H9 (cell line): ENCODE data around the gene NTNG2. TPM values are rescaled to one million over a fixed set of nuclear protein-coding genes. Genes with fewer than 3 reads are reported as not detected.
"Not testable (repeated sequence)": the region's sequence is repeated elsewhere in the genome, so short reads cannot be mapped to it uniquely, and the experiment has no call there.

ENCODE experiments used
- DNase-seq: peaks from one replicate; pipeline ENCODE4 v3.0.0-alpha.2; 2017
- H2AFZ ChIP-seq: one replicate; pipeline ENCODE4 v1.6.1; 2013; ENCODE audit warnings: mild to moderate bottlenecking, low read length, control low read depth, moderate library complexity
- H2AK5ac ChIP-seq: 2 replicates; pipeline ENCODE4 v1.6.1; 2013; ENCODE audit warnings: low read length, control low read depth, mixed read lengths; ENCODE audit not compliant: insufficient read length
- H2BK120ac ChIP-seq: one replicate; pipeline ENCODE4 v1.6.1; 2013; ENCODE audit warnings: low read depth, mild to moderate bottlenecking, low read length, control low read depth, inconsistent platforms; ENCODE audit not compliant: poor library complexity, severe bottlenecking
- H2BK12ac ChIP-seq: 2 replicates; pipeline ENCODE4 v1.6.1; 2013; ENCODE audit warnings: low read length, control low read depth, mixed read lengths, low read depth; ENCODE audit not compliant: insufficient read length
- H2BK15ac ChIP-seq: 2 replicates; pipeline ENCODE4 v1.6.1; 2013; ENCODE audit warnings: low read depth, low read length, control low read depth
- H2BK20ac ChIP-seq: one replicate; pipeline ENCODE4 v1.6.1; 2013; ENCODE audit warnings: low read depth, mild to moderate bottlenecking, low read length, control low read depth, inconsistent platforms; ENCODE audit not compliant: poor library complexity, severe bottlenecking
- H2BK5ac ChIP-seq: 2 replicates; pipeline ENCODE4 v1.6.1; 2013; ENCODE audit warnings: low read length, control low read depth, mixed read lengths; ENCODE audit not compliant: insufficient read length
- H3K14ac ChIP-seq: 2 replicates; pipeline ENCODE4 v1.6.1; 2013; ENCODE audit warnings: low read length, control low read depth; ENCODE audit not compliant: insufficient read depth
- H3K18ac ChIP-seq: 2 replicates; pipeline ENCODE4 v1.6.1; 2013; ENCODE audit warnings: low read depth, mild to moderate bottlenecking, mixed read lengths, low read length, control low read depth; ENCODE audit not compliant: insufficient read length
- H3K23ac ChIP-seq: 2 replicates; pipeline ENCODE4 v1.6.1; 2013; ENCODE audit warnings: low read length, control low read depth, mixed read lengths, low read depth; ENCODE audit not compliant: insufficient read length
- H3K23me2 ChIP-seq: 2 replicates; pipeline ENCODE4 v1.6.1; 2013; ENCODE audit warnings: low read depth, mild to moderate bottlenecking, mixed read lengths, low read length, control low read depth; ENCODE audit not compliant: insufficient read length, poor library complexity, severe bottlenecking
- H3K27ac ChIP-seq: 2 replicates; pipeline ENCODE4 v1.5.1; 2013; ENCODE audit warnings: low read length, control low read depth, mixed read lengths, low read depth; ENCODE audit not compliant: insufficient read length
- H3K27me3 ChIP-seq: 2 replicates; pipeline ENCODE4 v1.6.1; 2013; ENCODE audit warnings: low read length, control low read depth, inconsistent platforms; ENCODE audit not compliant: insufficient read depth
- H3K4ac ChIP-seq: 2 replicates; pipeline ENCODE4 v1.6.1; 2013; ENCODE audit warnings: low read depth, mild to moderate bottlenecking, control low read depth, inconsistent platforms, low read length, moderate library complexity
- H3K4me1 ChIP-seq: 2 replicates; pipeline ENCODE4 v1.6.1; 2013; ENCODE audit warnings: low read length, control low read depth, inconsistent platforms; ENCODE audit not compliant: insufficient read depth
- H3K4me2 ChIP-seq: 2 replicates; pipeline ENCODE4 v1.6.1; 2013; ENCODE audit warnings: low read length, control low read depth, mixed read lengths; ENCODE audit not compliant: insufficient read length, insufficient read depth
- H3K56ac ChIP-seq: 2 replicates; pipeline ENCODE4 v1.6.1; 2013; ENCODE audit warnings: low read depth, mild to moderate bottlenecking, mixed read lengths, low read length, control low read depth; ENCODE audit not compliant: insufficient read length
- H3K79me1 ChIP-seq: 2 replicates; pipeline ENCODE4 v1.6.1; 2013; ENCODE audit warnings: low read depth, mild to moderate bottlenecking, moderate library complexity, low read length, control low read depth, inconsistent platforms; ENCODE audit not compliant: insufficient read depth, poor library complexity, severe bottlenecking
- H3K79me2 ChIP-seq: 2 replicates; pipeline ENCODE4 v1.6.1; 2013; ENCODE audit warnings: low read length, control low read depth, inconsistent platforms; ENCODE audit not compliant: insufficient read depth
- H3K9ac ChIP-seq: 2 replicates; pipeline ENCODE4 v1.6.1; 2013; ENCODE audit warnings: low read length, control low read depth, mixed read lengths; ENCODE audit not compliant: insufficient read length; ENCODE audit errors: extremely low read depth
- H3K9me3 ChIP-seq: one replicate; pipeline ENCODE4 v1.6.1; 2013; ENCODE audit warnings: low read depth, low read length, inconsistent platforms; ENCODE audit not compliant: control insufficient read depth
- H3T11ph ChIP-seq: one replicate; pipeline ENCODE4 v1.6.1; 2013; ENCODE audit warnings: mild to moderate bottlenecking, low read length, control low read depth, inconsistent platforms
- H4K20me1 ChIP-seq: one replicate; pipeline ENCODE4 v1.6.1; 2013; ENCODE audit not compliant: control insufficient read depth, insufficient read length, insufficient read depth
- H4K5ac ChIP-seq: 2 replicates; pipeline ENCODE4 v1.6.1; 2013; ENCODE audit warnings: low read depth, mild to moderate bottlenecking, mixed read lengths, low read length, control low read depth; ENCODE audit not compliant: insufficient read length
- H4K8ac ChIP-seq: replicated peaks from 2 replicates; pipeline ENCODE4 v1.6.1; 2013; ENCODE audit warnings: low read length, control low read depth, mixed read lengths, low read depth; ENCODE audit not compliant: insufficient read length
- H4K91ac ChIP-seq: 2 replicates; pipeline ENCODE4 v1.6.1; 2013; ENCODE audit warnings: low read depth, mild to moderate bottlenecking, moderate library complexity, mixed read lengths, low read length, control low read depth; ENCODE audit not compliant: insufficient read length
- H3K27ac Mint-ChIP-seq, 3 experiments: 2 replicates in 2 of 3; 3 replicates in 1 of 3; pipeline ENCODE4 v1.8.0; 2020 to 2021; ENCODE audit warnings: mixed read lengths in 3 of 3, mild to moderate bottlenecking in 1 of 3, moderate library complexity in 1 of 3
- H3K27me3 Mint-ChIP-seq: 2 replicates; pipeline ENCODE4 v1.8.0; 2021; ENCODE audit warnings: low read depth, mild to moderate bottlenecking, moderate library complexity, mixed read lengths
- H3K36me3 Mint-ChIP-seq, 3 experiments: 2 replicates in 2 of 3; 3 replicates in 1 of 3; pipeline ENCODE4 v1.8.0; 2020 to 2021; ENCODE audit warnings: low read depth in 3 of 3, mixed read lengths in 3 of 3; ENCODE audit not compliant: insufficient read depth in 1 of 3
- H3K4me1 Mint-ChIP-seq, 2 experiments: 2 replicates each; pipeline ENCODE4 v1.8.0; 2020; ENCODE audit warnings: mixed read lengths in 2 of 2
- H3K4me3 Mint-ChIP-seq, 2 experiments: 2 replicates in 1 of 2; 3 replicates in 1 of 2; pipeline ENCODE4 v1.8.0; 2020 to 2021; ENCODE audit warnings: mild to moderate bottlenecking in 2 of 2, mixed read lengths in 2 of 2, moderate library complexity in 1 of 2
- H3K9me3 Mint-ChIP-seq, 2 experiments: 2 replicates in 1 of 2; 3 replicates in 1 of 2; pipeline ENCODE4 v1.8.0; 2020; ENCODE audit warnings: mild to moderate bottlenecking in 2 of 2, mixed read lengths in 2 of 2, moderate library complexity in 1 of 2
- WGBS: extraction: QIAGEN DNeasy Blood & Tissue Kit; methylation state at CpG from one replicate; pipeline ENCODE4 v1.1.7; 2013; ENCODE audit warnings: missing lambda C conversion rate, low lambda C conversion rate, mixed read lengths; ENCODE audit not compliant: insufficient read length; ENCODE audit errors: extremely low coverage; 5-methylcytosine and 5-hydroxymethylcytosine counted together
- total RNA-seq: library from RNA; stranded (reverse); gene quantifications from 2 replicates; pipeline ENCODE4 v1.2.1, GENCODE V29; 2021
- TF ChIP-seq, protein P1 (sequence below): fragments of 200-600 bp; sonication (generic); conservative IDR thresholded peaks from 3 replicates; pipeline ENCODE4 v1.8.0; 2021; ENCODE audit warnings: antibody characterized with exemption, mild to moderate bottlenecking

Gene NTNG2
- total RNA-seq, 1 experiment from 2014 or later = 0.52 TPM

DNA sequence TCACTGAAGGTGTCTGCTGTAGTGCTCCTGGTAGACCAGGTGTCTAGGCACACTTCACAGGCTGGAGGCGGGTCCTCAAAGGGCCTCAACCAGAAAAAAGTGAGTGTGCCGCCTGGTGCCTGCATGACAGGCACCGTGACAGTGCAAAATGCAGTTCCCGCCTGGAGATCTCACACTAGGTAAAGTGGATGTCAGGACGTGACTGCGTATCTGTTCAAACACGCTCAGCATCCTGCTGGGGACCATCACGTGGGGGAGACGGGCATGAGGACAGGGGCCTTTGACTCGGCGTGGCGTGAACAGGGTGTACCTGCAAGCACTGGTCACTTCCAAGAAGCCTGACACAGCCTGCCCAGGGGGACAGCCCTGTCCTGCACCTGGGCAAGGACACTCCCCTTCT lies 32.3 kb upstream of the NTNG2 start:
- Histone ChIP-seq H3K4me2 (no peak overlapping the region), H2BK12ac (no peak overlapping the region), H3K27ac (no peak overlapping the region), H3K23me2 (no peaks in the 10 kb centered on the region), H3K79me1 (no peaks in the 10 kb centered on the region), H4K20me1 (no peaks in the 10 kb centered on the region), H3T11ph (no peak overlapping the region), H3K9me3 (no peaks in the 10 kb centered on the region), H2BK120ac (no peak overlapping the region), H3K56ac (no peak overlapping the region), H3K27me3 (no peaks in the 10 kb centered on the region), H3K9ac (no peak overlapping the region), H2BK20ac (no peak overlapping the region), H4K91ac (no peak overlapping the region), H3K79me2 (no peaks in the 10 kb centered on the region), H3K23ac (no peak overlapping the region), H2AK5ac (no peak overlapping the region), H3K14ac (0 out of 2 replicates have a peak overlapping the region, but pooled peaks have one; percentile 16), H4K8ac (no peak overlapping the region), H2BK5ac (no peak overlapping the region), H4K5ac (no peak overlapping the region), H2BK15ac (no peak overlapping the region), H3K4ac (no peak overlapping the region), H2AFZ (no peak overlapping the region), H3K18ac (no peak overlapping the region), H3K4me1 (peaks cover 15% of the 10 kb centered on the region)
- Mint-ChIP-seq H3K36me3 (no peaks in the 10 kb centered on the region), H3K27me3 (peaks cover 31% of the 10 kb centered on the region), H3K4me3 (no peak overlapping the region), H3K27ac (no peak overlapping the region), H3K9me3 (no peaks in the 10 kb centered on the region), H3K4me1 (peaks cover 38 to 62% of the 10 kb centered on the region in 2 experiments)
- TF ChIP-seq, protein P1, sequence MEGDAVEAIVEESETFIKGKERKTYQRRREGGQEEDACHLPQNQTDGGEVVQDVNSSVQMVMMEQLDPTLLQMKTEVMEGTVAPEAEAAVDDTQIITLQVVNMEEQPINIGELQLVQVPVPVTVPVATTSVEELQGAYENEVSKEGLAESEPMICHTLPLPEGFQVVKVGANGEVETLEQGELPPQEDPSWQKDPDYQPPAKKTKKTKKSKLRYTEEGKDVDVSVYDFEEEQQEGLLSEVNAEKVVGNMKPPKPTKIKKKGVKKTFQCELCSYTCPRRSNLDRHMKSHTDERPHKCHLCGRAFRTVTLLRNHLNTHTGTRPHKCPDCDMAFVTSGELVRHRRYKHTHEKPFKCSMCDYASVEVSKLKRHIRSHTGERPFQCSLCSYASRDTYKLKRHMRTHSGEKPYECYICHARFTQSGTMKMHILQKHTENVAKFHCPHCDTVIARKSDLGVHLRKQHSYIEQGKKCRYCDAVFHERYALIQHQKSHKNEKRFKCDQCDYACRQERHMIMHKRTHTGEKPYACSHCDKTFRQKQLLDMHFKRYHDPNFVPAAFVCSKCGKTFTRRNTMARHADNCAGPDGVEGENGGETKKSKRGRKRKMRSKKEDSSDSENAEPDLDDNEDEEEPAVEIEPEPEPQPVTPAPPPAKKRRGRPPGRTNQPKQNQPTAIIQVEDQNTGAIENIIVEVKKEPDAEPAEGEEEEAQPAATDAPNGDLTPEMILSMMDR = no peak
- no peak for DNase-seq
- no CpG with 5 or more reads among the region's 12 CpGs for WGBS

GRCh38 chr9:132134085-132134484 lies 27.8 kb upstream of the NTNG2 start:
- H2AFZ ChIP-seq, H3K9ac ChIP-seq, H2BK120ac ChIP-seq, H4K8ac ChIP-seq, H3K9me3 Mint-ChIP-seq, H3K79me2 ChIP-seq, H2BK20ac ChIP-seq, H3K14ac ChIP-seq, H2BK5ac ChIP-seq, H3K4ac ChIP-seq, H3K56ac ChIP-seq, H3K36me3 Mint-ChIP-seq, H3K27me3 ChIP-seq, DNase-seq, H3K27ac Mint-ChIP-seq, H3K4me2 ChIP-seq, H4K5ac ChIP-seq, H4K91ac ChIP-seq, H2BK12ac ChIP-seq, H3K4me1 ChIP-seq, H3K79me1 ChIP-seq, H3K4me3 Mint-ChIP-seq, H3K27ac ChIP-seq, H3K23ac ChIP-seq, H3K18ac ChIP-seq, H3K9me3 ChIP-seq, H2AK5ac ChIP-seq, H3T11ph ChIP-seq, H4K20me1 ChIP-seq, H2BK15ac ChIP-seq, H3K23me2 ChIP-seq: not testable (repeated sequence)
- Mint-ChIP-seq H3K27me3 (peaks cover 42% of the 10 kb centered on the region), H3K4me1 (peaks cover 15 to 53% of the 10 kb centered on the region in 2 experiments)
- no CpG with 5 or more reads among the region's 5 CpGs for WGBS
